ENCODE results near the gene CEP68. TPM values are rescaled to one million over a fixed set of nuclear protein-coding genes. Genes with fewer than 3 reads are reported as not detected.

CEP68 gene, protein sequence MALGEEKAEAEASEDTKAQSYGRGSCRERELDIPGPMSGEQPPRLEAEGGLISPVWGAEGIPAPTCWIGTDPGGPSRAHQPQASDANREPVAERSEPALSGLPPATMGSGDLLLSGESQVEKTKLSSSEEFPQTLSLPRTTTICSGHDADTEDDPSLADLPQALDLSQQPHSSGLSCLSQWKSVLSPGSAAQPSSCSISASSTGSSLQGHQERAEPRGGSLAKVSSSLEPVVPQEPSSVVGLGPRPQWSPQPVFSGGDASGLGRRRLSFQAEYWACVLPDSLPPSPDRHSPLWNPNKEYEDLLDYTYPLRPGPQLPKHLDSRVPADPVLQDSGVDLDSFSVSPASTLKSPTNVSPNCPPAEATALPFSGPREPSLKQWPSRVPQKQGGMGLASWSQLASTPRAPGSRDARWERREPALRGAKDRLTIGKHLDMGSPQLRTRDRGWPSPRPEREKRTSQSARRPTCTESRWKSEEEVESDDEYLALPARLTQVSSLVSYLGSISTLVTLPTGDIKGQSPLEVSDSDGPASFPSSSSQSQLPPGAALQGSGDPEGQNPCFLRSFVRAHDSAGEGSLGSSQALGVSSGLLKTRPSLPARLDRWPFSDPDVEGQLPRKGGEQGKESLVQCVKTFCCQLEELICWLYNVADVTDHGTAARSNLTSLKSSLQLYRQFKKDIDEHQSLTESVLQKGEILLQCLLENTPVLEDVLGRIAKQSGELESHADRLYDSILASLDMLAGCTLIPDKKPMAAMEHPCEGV
- total RNA-seq (2022; extraction: Qiagen RNA extraction), result 9.1 to 12.8 TPM (median 11.5 TPM) in 5 replicates

DNA sequence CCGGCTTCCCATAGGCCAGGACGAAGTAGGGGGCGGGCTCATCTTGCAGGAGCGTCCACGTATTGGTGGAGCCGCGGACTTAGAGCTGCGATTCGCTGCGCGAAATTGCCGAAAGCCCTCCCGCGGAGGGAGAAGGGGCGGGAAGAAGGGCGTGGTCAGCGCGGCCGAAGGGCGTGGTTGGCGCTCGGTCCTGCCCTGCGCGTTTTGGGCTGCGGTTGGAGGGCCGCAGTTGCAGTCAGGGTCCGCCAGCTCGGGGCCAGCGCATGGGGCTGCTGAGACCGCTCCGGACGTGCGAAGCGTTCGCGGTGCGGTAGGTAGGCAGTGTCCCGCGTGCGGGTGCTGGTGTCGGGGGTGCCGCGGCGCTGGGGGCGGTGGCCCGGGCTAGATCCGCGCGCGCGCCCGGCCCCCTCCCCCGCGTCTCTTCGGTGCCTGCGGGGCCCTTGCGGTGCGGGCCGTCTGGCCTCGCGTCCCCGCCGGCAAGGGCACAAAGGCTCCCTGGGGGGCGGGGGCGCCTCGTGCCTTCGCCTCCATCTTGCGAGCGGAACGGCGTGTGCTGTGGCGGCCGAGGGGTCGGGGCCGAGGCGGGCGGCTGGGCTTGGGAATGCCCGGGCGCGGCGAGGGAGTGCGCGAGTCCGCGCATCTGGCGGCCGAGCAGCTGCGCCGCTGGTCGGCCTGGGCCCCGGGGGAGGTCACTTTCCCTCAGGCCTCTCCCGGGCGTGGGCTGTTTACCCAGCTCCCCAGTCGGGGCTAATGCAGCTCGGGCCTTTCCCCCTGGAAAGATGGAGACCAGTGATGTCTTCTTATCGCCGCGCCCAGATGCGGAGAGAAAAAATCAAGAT, at the start of gene CEP68:
CEP68 (plus strand) TSS at position 202 of the 839 bp plus-strand sequence. CDS start 13,029 bp downstream, outside the sequence.

GRCh38 chr2:65129826-65130663, 73.8 kb downstream of the CEP68 start, which contains the start of gene RAB1A:
TSS of gene RAB1A (minus strand) at chr2:65130106. CDS start at chr2:65129915, 191 bp downstream.

Other genes with a start within 250 kb of the CEP68 start
- gene SLC1A4, start 67.0 kb upstream of the CEP68 start, total RNA-seq (2022; extraction: Qiagen RNA extraction), result 10.0 to 11.1 TPM (median 10.5 TPM) in 5 replicates
- gene RAB1A, start 73.7 kb downstream of the CEP68 start, total RNA-seq (2022; extraction: Qiagen RNA extraction), result 207 to 245 TPM (median 231 TPM) in 5 replicates
- gene ACTR2, start 171.4 kb downstream of the CEP68 start, total RNA-seq (2022; extraction: Qiagen RNA extraction), result 134 to 214 TPM (median 169 TPM) in 5 replicates

All from A549 treated with Hydrocortisone at 1 μM for 4 hours (cell line).